Measurements from ENCODE around the gene NAGK.
"Not testable (repeated sequence)": the region's sequence is repeated elsewhere in the genome, so short reads cannot be mapped to it uniquely, and the experiment has no call there.

The NAGK gene

DNA sequence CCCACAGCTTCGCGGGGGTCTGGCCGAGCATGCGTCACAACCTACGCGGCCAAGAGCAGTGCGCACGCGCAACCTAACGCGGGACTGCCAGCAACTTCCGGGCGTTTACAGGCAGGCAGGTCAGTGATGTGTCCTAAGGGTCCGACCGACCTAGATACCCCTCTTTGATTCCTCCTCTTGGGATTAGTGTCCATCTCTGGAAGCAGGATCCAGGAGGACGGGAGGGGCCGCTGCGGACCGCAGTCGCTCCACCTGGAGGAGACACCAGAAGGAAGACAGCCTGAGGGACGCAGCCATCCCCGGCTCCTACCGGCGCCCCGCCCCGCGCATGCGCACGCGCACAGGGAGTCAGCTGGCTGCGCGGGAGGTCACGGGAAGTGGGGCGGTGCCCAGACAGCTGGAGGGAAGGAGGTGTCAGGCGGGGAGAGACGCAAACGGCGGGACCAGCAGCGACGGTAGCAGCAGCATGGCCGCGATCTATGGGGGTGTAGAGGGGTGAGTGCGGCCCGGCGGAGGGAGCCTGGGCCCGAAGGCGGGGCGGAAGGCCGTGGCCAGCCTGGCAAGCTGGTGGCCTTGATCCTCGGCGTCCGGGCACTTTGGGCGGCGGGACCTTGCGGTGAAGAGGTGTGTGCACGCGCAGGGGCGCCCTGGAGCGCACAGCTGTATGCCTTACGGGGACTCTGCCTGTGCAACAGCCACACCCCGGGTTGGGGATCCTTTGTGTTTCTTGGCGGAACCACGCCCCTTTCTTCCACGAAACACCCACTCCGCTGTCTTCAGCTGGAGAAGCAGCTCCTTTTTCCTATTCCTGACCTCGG is at the start of gene NAGK:
TSS of gene NAGK (plus strand) at position 431 of the 818 bp plus-strand sequence. CDS start at position 467, 36 bp downstream.
- peak; percentile 93 for FAIRE-seq

DNA sequence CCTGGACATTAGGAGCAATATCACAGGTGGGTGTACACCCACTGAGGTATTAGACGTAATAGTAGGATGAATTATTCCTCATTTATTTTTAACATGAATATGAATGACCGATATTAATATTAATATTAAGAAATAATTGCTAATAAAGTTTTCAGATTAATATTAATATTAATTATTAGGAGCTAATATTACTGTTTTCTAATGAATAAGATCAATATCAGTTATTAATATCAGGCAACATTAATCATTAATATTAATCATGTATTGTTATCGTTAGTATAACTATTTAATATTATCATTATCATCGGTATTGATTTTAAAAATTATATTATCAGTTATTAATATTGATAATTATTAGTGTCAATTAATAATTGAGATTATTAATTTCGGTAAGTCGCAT is 48.5 kb upstream of the NAGK start:
- DNase-seq (ENCODE audit: extremely low spot score, insufficient read length, low read depth); FAIRE-seq: not testable (repeated sequence)

More for the DNA sequence above, at the start of gene NAGK:
- peak; percentile 90 for DNase-seq (ENCODE audit: extremely low spot score, insufficient read length, low read depth)

- FAIRE-seq; DNase-seq (ENCODE audit: extremely low spot score, insufficient read length, low read depth): not testable (repeated sequence)
Observed at GRCh38 chr2:71021394-71021793, 47.1 kb upstream of the NAGK start.

- FAIRE-seq: peak; percentile 84
- not testable (repeated sequence) for DNase-seq (ENCODE audit: extremely low spot score, insufficient read length, low read depth)
Observed at GRCh38 chr2:71023553-71024243, 44.8 kb upstream of the NAGK start.

GRCh38 chr2:71036296-71036695 is 32.2 kb upstream of the NAGK start:
- FAIRE-seq; DNase-seq (ENCODE audit: extremely low spot score, insufficient read length, low read depth): not testable (repeated sequence)

- DNase-seq (ENCODE audit: extremely low spot score, insufficient read length, low read depth) (no peak), FAIRE-seq (no peak)
Observed at GRCh38 chr2:71042287-71042686, 26.2 kb upstream of the NAGK start.

GRCh38 chr2:71043531-71044407 is 24.7 kb upstream of the NAGK start:
- DNase-seq (ENCODE audit: extremely low spot score, insufficient read length, low read depth) (no peak), FAIRE-seq (no peak)

GRCh38 chr2:71045151-71045550 is 23.3 kb upstream of the NAGK start:
- no peak for DNase-seq (ENCODE audit: extremely low spot score, insufficient read length, low read depth)
- FAIRE-seq: no peak

DNA sequence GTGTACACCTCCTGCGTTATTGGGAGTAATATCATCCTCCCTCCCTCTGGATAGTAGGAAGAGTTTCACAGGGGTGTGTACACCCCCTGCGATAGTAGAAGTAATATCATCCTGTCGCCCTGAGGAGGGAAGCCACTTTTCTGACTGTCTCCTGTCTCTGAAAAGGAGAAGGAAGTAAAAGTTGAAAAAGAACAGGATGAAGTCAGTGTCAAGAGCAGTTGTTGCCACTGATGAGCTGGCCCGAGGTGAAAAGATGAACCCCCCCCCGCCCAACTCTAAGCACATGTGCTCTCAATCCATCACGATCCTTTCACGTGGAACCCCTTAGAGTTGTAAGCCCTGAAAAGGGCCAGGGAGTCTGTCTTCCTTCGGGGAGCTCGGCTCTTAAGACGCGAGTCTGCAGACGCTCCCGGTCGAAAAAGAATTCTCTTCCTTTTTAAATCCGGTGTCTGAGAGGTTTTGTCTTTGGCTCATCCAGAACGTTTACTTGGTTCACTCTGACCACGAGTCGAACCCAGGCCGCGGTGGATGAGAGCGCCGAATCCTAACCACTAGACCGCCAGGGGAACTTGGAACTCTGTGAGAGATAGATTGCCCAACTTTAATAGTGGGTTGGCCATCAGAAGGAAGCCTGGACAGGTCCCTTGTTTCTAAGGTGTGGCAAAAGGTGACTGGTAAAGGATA is 22.4 kb upstream of the NAGK start:
- FAIRE-seq (no peak), DNase-seq (ENCODE audit: extremely low spot score, insufficient read length, low read depth) (no peak)

DNA sequence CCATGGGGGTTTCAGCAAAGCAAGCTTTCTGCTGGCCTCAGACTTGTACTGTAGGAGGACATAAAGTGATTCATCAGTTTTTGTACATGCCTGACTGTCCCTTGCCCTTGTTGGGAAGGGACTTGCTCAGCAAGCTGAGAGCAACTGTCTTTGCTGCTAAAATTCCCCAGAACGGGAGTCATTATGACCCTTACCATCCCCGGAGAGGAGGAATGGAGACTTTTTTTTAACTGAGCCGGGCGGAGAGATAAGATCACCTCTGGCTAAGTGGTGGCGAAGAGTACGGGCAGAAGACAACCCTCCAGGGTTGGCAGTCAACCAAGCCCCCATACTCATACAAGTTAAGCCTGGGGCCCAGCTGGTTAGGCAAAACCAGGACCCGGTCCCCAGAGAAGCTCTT is 20.4 kb upstream of the NAGK start:
- no peak for DNase-seq (ENCODE audit: extremely low spot score, insufficient read length, low read depth)
- no peak for FAIRE-seq

DNA sequence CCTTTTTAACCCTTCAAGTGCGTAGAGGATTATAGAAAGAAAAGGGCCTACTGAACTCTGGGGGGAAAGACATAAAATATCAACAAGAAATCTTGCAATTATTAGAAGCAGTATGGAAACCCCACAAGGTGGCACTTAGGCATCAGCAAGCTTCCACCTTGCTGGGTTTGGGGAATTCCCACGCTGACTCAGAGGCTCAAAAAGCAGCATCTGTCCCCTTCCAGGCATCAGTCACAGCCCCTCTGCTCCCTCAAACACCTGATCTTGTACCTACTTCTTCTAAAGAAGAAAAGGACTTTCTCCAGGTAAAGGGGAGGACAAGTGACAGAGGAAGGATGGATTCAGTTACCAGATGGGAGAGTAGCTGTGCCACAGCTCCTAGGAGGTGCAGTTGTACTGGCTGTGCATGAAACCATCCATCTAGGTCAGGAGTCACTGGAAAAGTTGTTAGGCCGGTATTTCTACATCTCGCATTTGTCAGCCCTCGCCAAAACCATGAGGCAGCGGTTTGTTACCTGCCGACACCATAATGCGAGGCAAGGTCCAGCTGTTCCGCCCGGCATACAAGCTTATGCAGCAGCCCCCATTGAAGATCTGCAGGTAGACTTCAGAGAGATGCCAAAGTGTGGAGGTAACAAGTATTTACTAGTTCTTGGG is 18.6 kb upstream of the NAGK start:
- peak; percentile 64 for FAIRE-seq
- not testable (repeated sequence) for DNase-seq (ENCODE audit: extremely low spot score, insufficient read length, low read depth)

DNA sequence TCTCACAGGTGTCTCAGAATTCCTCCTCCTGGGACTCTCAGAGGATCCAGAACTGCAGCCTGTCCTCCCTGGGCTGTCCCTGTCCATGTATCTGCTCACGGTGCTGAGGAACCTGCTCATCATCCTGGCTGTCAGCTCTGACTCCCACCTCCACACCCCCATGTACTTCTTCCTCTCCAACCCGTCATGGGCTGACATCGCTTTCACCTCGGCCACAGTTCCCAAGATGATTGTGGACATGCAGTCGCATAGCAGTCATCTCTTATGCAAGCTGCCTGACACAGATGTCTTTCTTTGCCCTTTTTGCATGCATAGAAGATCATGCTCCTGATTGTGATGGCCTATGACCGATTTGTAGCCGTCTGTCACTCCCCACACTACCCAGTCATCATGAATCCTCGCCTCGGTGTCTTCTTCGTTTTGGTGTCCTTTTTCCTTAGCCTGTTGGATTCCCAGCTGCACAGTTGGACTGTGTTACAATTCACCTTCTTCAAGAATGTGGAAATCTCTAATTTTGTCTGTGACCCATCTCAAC is 13.2 kb upstream of the NAGK start:
- FAIRE-seq; DNase-seq (ENCODE audit: extremely low spot score, insufficient read length, low read depth): not testable (repeated sequence)

DNA sequence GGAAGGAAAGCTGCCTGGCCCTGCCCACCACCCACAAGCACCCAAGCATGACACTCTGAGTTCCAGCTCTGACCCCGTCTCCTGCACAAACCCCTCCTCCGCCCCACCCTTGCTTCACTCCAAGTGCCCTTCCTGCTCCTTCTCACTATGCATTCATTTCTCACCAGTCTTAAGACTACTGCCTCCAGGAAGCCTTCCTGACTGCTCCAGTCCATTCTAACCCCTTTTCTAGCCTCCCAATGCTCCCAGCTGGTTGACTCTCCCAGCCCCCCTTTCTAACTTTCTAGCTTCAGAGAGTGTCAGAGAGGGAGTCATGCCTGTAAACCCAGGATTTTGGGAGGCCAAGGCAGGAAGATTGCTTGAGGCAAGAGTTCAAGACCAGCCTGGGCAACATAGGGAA is 8.2 kb upstream of the NAGK start:
- no peak for FAIRE-seq
- DNase-seq (ENCODE audit: extremely low spot score, insufficient read length, low read depth): no peak

- FAIRE-seq: no peak
Observed at GRCh38 chr2:71060871-71061270, 7.6 kb upstream of the NAGK start.

DNA sequence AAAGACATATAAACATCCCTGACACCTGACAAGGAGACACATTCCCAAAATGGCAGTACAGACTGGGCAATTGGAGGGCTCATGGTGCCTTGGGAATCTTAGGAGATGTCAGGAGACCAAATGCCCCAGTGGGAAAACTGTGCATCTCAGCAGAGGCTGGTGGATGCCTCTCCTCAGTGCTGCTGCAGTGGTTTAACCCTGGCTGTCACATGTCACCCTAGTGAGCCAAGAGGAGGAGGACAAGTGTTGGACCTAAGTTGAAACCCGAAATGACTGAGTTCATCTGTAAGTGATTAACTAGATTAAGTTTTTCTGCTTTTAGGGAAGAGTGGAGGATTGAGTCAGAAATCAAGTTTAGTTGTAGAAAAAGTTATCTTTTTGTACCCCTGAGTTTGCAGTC is 5.2 kb upstream of the NAGK start:
- FAIRE-seq: peak; percentile 48
- DNase-seq (ENCODE audit: extremely low spot score, insufficient read length, low read depth): no peak

More at GRCh38 chr2:71060871-71061270, 7.6 kb upstream of the NAGK start:
- no peak for DNase-seq (ENCODE audit: extremely low spot score, insufficient read length, low read depth)

DNA sequence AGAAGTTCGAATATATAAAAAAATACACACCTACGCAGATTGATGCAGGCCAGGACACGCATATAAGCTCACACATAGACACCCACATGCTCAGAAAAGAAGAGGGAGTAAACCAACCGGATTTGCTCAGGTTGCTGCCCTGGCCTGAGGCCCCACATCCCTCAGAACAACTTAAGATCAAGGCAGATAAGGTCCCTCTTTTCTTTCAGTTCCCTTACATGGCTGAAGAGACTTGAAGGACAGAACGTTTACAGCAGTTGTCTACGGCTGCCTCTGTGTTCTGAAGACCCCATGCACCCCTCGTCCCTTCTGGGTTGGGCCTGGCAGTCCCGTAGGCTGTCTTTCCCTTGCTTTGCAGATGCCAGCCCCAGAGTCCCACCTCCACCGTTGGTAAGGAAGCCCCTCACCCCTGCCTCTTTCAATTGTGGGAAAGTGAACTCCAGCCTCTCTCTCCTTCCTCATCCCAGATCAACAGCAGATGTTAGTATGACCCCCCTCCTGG is 4.3 kb upstream of the NAGK start:
- DNase-seq (ENCODE audit: extremely low spot score, insufficient read length, low read depth): no peak
- FAIRE-seq: no peak

DNA sequence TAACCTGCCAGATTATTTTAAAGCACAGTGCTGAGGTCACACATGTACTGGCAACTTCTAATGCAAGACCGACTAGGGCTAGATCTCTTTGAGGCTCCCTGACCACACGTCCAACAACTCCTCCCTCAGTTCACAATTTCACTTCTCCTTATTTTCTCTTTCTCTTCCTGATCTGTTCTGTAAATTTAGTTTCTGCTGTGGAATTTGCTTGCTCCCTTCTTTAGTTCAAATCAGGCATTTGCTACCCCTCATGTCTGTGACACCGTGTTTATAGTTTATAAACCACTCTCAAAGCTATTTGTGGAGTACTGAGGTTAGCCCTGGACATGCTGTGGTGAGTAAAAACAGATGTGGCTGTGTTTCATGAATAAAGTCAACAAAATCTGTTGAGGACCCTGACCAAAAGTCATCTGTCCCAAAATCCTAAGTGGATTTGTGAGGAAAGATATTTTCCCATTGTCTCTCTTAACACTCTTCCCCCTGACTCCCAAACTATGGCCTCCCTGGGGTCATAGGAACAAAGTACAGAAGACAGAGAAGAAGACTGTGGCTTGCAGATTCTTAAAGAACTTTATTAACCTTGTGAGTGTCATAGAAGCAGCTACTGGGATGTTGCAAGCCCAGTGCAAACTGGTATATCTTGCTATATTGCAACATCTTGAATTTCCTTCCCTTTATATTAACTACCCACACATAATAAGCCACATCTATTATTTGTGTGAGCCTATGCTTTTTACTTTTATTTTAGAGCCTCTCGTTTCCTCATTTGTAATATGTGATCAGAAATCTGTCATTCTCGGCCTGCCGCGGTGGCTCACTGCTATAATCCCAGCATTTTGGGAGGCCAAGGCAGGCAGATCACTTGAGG is 3.5 kb upstream of the NAGK start:
- DNase-seq (ENCODE audit: extremely low spot score, insufficient read length, low read depth) (no peak), FAIRE-seq (peak; percentile 88)

- FAIRE-seq (no peak), DNase-seq (ENCODE audit: extremely low spot score, insufficient read length, low read depth) (no peak)
Observed at GRCh38 chr2:71066856-71067255, 1.6 kb upstream of the NAGK start.
